HG03095 (cell line): ENCODE data around the gene CNNM2.

Experiments used
- ATAC-seq: cut with Tn5 transposase; IDR thresholded peaks from one replicate; pipeline ENCODE4 v1.9.1; 2021; ENCODE audit warnings: moderate library complexity; ENCODE audit not compliant: unreplicated experiment

The CNNM2 gene

GRCh38 chr10:102917962-102918816 is at the start of gene CNNM2:
TSS of gene CNNM2 (plus strand) at chr10:102918294. CDS start at chr10:102918481, 187 bp downstream.
- ATAC-seq: peak; percentile 93

- ATAC-seq: no peak
Observed at GRCh38 chr10:102868911-102869257, 49.2 kb upstream of the CNNM2 start.

GRCh38 chr10:102869258-102870198 is 48.6 kb upstream of the CNNM2 start, which contains the start of gene AS3MT:
TSS of gene AS3MT (plus strand) at chr10:102869470. CDS start at chr10:102869593, 123 bp downstream.
- no peak for ATAC-seq

- no peak for ATAC-seq
Observed at GRCh38 chr10:102870221-102870620, 47.9 kb upstream of the CNNM2 start.

GRCh38 chr10:102872163-102872562 is 45.9 kb upstream of the CNNM2 start:
- ATAC-seq: no peak

GRCh38 chr10:102876747-102877153 is 41.3 kb upstream of the CNNM2 start:
- ATAC-seq: no peak

GRCh38 chr10:102878629-102879028 is 39.5 kb upstream of the CNNM2 start:
- no peak for ATAC-seq

- ATAC-seq: no peak
Observed at GRCh38 chr10:102880256-102880655, 37.8 kb upstream of the CNNM2 start.

- no peak for ATAC-seq
Observed at GRCh38 chr10:102888048-102888447, 30.0 kb upstream of the CNNM2 start.

- no peak for ATAC-seq
Observed at GRCh38 chr10:102894466-102895213, 23.5 kb upstream of the CNNM2 start.

- ATAC-seq: no peak
Observed at GRCh38 chr10:102900006-102900405, 18.1 kb upstream of the CNNM2 start.

GRCh38 chr10:102904346-102904745 is 13.7 kb upstream of the CNNM2 start:
- no peak for ATAC-seq

GRCh38 chr10:102906507-102906906 is 11.6 kb upstream of the CNNM2 start:
- ATAC-seq: no peak

- ATAC-seq: no peak
Observed at GRCh38 chr10:102914781-102915180, 3.3 kb upstream of the CNNM2 start.

GRCh38 chr10:102916173-102916572 is 1.9 kb upstream of the CNNM2 start:
- ATAC-seq: no peak

- ATAC-seq: peak; percentile 29
Observed at GRCh38 chr10:102917314-102917961, 656 bp upstream of the CNNM2 start.

GRCh38 chr10:102918817-102919245 is 737 bp downstream of the CNNM2 start:
- no peak for ATAC-seq

- ATAC-seq: no peak
Observed at GRCh38 chr10:102919246-102919959, 1.3 kb downstream of the CNNM2 start.

GRCh38 chr10:102919992-102920739 is 2.1 kb downstream of the CNNM2 start:
- ATAC-seq: no peak
